ENCODE results near the gene FBN2.

GRCh38 chr5:128234928-128235641 is 303.0 kb downstream of the FBN2 start:
- TF ChIP-seq EZH2 (IDR thresholded peaks at IDR 0.05) (no peak), POLR2AphosphoS5 (IDR thresholded peaks at IDR 0.05; ENCODE audit: borderline replicate concordance, low read depth, low read length) (no peak), FOXP2 (optimal IDR thresholded peaks at IDR 0.05; ENCODE audit: control extremely low read depth, extremely low read length, insufficient read depth) (no peak)
